Panc1 (cell line): ENCODE data around the gene ZC3H7A. TPM values are rescaled to one million over a fixed set of nuclear protein-coding genes. Genes with fewer than 3 reads are reported as not detected.

Source experiments
- ATAC-seq: fragments of 200-7000 bp; cut with Tn5 transposase; 2 replicates; pipeline ENCODE4 v1.9.1; 2020; ENCODE audit warnings: mild to moderate bottlenecking, moderate library complexity
- BruUV-seq: library from RNA; stranded (reverse); fragments of 400-500 nt; replicated peaks from 2 replicates; lab custom pipeline; 2021; lab: Mats Ljungman, UMichigan
- CTCF ChIA-PET: fragments of 300-600 bp; sonication (Branson Sonifier 250); formaldehyde crosslinking; loops from one replicate; lab custom pipeline; 2022; ENCODE audit warnings: antibody characterized with exemption; lab: Charles Lee
- POLR2A ChIA-PET: fragments of 300-600 bp; sonication (Branson Sonifier 250); formaldehyde crosslinking; loops from one replicate; lab custom pipeline; 2022; ENCODE audit warnings: antibody characterized with exemption; lab: Charles Lee
- DNase-seq: peaks from one replicate; pipeline ENCODE4 v3.0.0-alpha.2; 2010; ENCODE audit warnings: low read depth, low spot score
- H3K27ac ChIP-seq: 2 replicates; pipeline ENCODE4 v1.5.1; 2011; ENCODE audit warnings: mild to moderate bottlenecking, low read length, inconsistent platforms
- H3K27me3 ChIP-seq: fragments of 200-500 bp; sonication (Bioruptor generic); 2 replicates; pipeline ENCODE4 v1.6.0; 2014; ENCODE audit warnings: low read length, inconsistent platforms; ENCODE audit not compliant: control insufficient read depth, insufficient read depth
- H3K36me3 ChIP-seq: fragments of 200-500 bp; sonication (Bioruptor generic); 2 replicates; pipeline ENCODE4 v1.5.1; 2014; ENCODE audit warnings: inconsistent platforms, mild to moderate bottlenecking, low read length, moderate library complexity; ENCODE audit not compliant: control insufficient read depth, insufficient read depth
- H3K4me1 ChIP-seq: 2 replicates; pipeline ENCODE4 v1.5.1; 2011; ENCODE audit warnings: inconsistent platforms, mild to moderate bottlenecking, low read length, moderate library complexity; ENCODE audit not compliant: control insufficient read depth, insufficient read depth
- H3K4me3 ChIP-seq, 2 experiments: 2 replicates each; pipeline ENCODE4 v1.5.1; 2011 to 2012; ENCODE audit warnings: low read depth in 2 of 2, low read length in 2 of 2, mild to moderate bottlenecking in 2 of 2, inconsistent platforms in 1 of 2, moderate library complexity in 1 of 2
- H3K9me3 ChIP-seq: fragments of 200-500 bp; sonication (Bioruptor generic); 2 replicates; pipeline ENCODE4 v1.5.1; 2014; ENCODE audit warnings: low read depth, mild to moderate bottlenecking, inconsistent platforms, low read length, moderate library complexity; ENCODE audit not compliant: control insufficient read depth, insufficient read depth
- CTCF ChIP-seq: fragments of 450-650 bp; IDR thresholded peaks from 2 replicates; pipeline ENCODE4 v1.5.1; 2017; ENCODE audit warnings: mild to moderate bottlenecking
- POLR2AphosphoS5 ChIP-seq: IDR thresholded peaks from 2 replicates; pipeline ENCODE4 v1.6.1; 2012; ENCODE audit warnings: mild to moderate bottlenecking, low read depth, low read length, moderate library complexity
- REST ChIP-seq, 2 experiments: IDR thresholded peaks; 2 replicates each; pipeline ENCODE4 v1.6.1; 2011 to 2012; ENCODE audit warnings: low read depth in 2 of 2, control low read depth in 1 of 2, low read length in 1 of 2, mild to moderate bottlenecking in 1 of 2, moderate library complexity in 1 of 2; ENCODE audit not compliant: insufficient read depth in 1 of 2
- SIN3A ChIP-seq: IDR thresholded peaks from 2 replicates; pipeline ENCODE4 v1.6.1; 2012; ENCODE audit warnings: low read depth, mild to moderate bottlenecking, low read length, moderate library complexity, borderline replicate concordance; ENCODE audit not compliant: insufficient read depth
- TCF7L2 ChIP-seq: IDR thresholded peaks from 2 replicates; pipeline ENCODE4 v1.6.1; 2011; ENCODE audit warnings: mild to moderate bottlenecking, low read depth, low read length, inconsistent platforms
- in situ Hi-C: cut with HindIII; loops from 2 replicates; pipeline ENCODE4 v1.10.0; 2016; ENCODE audit warnings: low sequenced_read_pairs, low pct_unique_long_range_greater_than_20kb
- intact Hi-C: fragments of 100-400 bp; cut with micrococcal nuclease; formaldehyde crosslinking; loops from one replicate; pipeline ENCODE4 v1.10.0; 2022; ENCODE audit not compliant: unreplicated experiment
- total RNA-seq: library from RNA; stranded (reverse); gene quantifications from one replicate; pipeline ENCODE4 v1.2.1, GENCODE V29; 2021; ENCODE audit not compliant: unreplicated experiment

Gene ZC3H7A
- total RNA-seq, 1 experiment from 2014 or later, result 52.3 TPM

GRCh38 chr16:11762431-11762830 is 34.6 kb downstream of the ZC3H7A start:
- Histone ChIP-seq H3K4me1 (peaks cover 6% of the 10 kb centered on the region; the same call in 1 of the 2 replicates), H3K9me3 (no peaks in the 10 kb centered on the region), H3K4me3 (no peak overlapping the region), H3K27ac (no peak overlapping the region), H3K27me3 (no peaks in the 10 kb centered on the region), H3K36me3 (peaks cover 46% of the 10 kb centered on the region)
- intact Hi-C loops (no loop called here), in situ Hi-C loops (no loop called here)
- BruUV-seq, result no TSS peak
- ATAC-seq, result no peak
- no peak for TF ChIP-seq POLR2AphosphoS5
- DNase-seq, result no peak
- CTCF ChIA-PET, result interaction anchor here (0.6 kb wide), 1 partner anchor 72 kb away, joined by 3 read pairs; no protein-coding TSS in a partner anchor
- POLR2A ChIA-PET, result no interaction called here

- H3K4me3 ChIP-seq, result no peak overlapping the region
- DNase-seq, result no peak
- ATAC-seq, result no peak
- H3K9me3 ChIP-seq, result no peaks in the 10 kb centered on the region
- in situ Hi-C loops (no loop called here), intact Hi-C loops (no loop called here)
- H3K36me3 ChIP-seq, result peaks cover 37% of the 10 kb centered on the region
- H3K4me1 ChIP-seq, result peaks cover 6% of the 10 kb centered on the region; the same call in 1 of the 2 replicates
- H3K27ac ChIP-seq, result no peak overlapping the region
- POLR2A ChIA-PET, result interaction anchor here (0.6 kb wide), 1 partner anchor 23 kb away, joined by 3 read pairs; no protein-coding TSS in a partner anchor
- H3K27me3 ChIP-seq, result no peaks in the 10 kb centered on the region
- CTCF ChIA-PET, result interaction anchor here (0.5 kb wide), 1 partner anchor 44 kb away, joined by 4 read pairs; no protein-coding TSS in a partner anchor
- no peak for TF ChIP-seq SIN3A
- no peak for TF ChIP-seq TCF7L2
- no peak for TF ChIP-seq POLR2AphosphoS5
- TF ChIP-seq REST (IDR thresholded peaks at IDR 0.05; ENCODE audit: insufficient read depth in 1 of 2, low read depth in 2 of 2, low read length in 1 of 2), result no peak
- TF ChIP-seq CTCF, result no peak
- BruUV-seq, result no TSS peak
Observed at GRCh38 chr16:11759997-11760396, 37.1 kb downstream of the ZC3H7A start.

- POLR2A ChIA-PET, result no interaction called here
- intact Hi-C loops, result no loop called here
- no TSS peak for BruUV-seq
Observed at GRCh38 chr16:11759163-11759834, 37.8 kb downstream of the ZC3H7A start.

More at GRCh38 chr16:11759163-11759834, 37.8 kb downstream of the ZC3H7A start:
- Histone ChIP-seq H3K9me3 (no peaks in the 10 kb centered on the region), H3K27me3 (no peaks in the 10 kb centered on the region), H3K4me1 (peaks cover 6% of the 10 kb centered on the region; the same call in 1 of the 2 replicates), H3K36me3 (peaks cover 34% of the 10 kb centered on the region), H3K4me3 (no peak overlapping the region), H3K27ac (no peak overlapping the region)
- TF ChIP-seq POLR2AphosphoS5, result no peak
- no peak for TF ChIP-seq REST (IDR thresholded peaks at IDR 0.05; ENCODE audit: insufficient read depth in 1 of 2, low read depth in 2 of 2, low read length in 1 of 2)
- TF ChIP-seq SIN3A, result no peak
- no peak for TF ChIP-seq CTCF
- no peak for TF ChIP-seq TCF7L2
- ATAC-seq (no peak), DNase-seq (no peak)
- in situ Hi-C loops, result no loop called here
- CTCF ChIA-PET, result no interaction called here
